ENCODE results near the gene TET1. TPM values are rescaled to one million over a fixed set of nuclear protein-coding genes. Genes with fewer than 3 reads are reported as not detected.

TET1 gene
- total RNA-seq, 1 donor from 2014 or later: 29.0 TPM

DNA sequence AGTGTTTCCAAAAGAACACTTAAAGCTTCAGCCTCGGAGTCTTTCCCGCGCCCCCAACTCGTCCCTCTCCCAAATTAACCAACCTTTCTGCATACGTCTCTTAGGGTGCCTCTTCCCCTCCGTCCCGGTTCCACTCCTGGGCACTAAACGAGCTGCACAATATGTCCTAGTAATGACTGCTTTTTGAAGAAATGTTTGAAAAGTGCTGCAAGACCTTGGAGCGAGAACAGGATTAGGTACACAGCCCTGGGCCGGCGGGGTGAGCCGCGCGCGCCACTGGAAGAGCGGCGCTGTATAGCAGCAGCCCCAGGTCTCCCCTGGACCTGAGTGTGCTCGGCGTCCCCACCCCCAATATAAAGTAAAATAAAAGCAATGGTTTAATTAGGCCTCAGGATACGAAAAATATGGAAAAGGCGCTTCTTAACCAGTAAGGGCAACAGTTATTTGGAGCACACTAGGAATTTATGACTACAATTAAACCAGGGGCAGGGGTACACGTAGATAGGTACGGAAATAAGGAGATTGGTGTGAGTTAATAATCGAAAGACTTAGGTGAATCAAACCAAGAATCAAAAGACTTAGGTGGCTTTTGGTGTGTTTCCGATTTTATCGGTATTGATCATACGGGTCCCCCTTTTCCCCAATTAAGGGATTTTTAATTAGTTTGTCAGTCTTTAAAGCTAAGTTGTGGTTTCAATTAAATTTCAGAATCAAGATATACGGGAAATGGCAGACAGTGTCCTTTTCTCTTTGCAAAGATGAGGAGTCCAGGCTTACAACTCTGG lies 1.9 kb downstream of the TET1 start:
- DNase-seq (ENCODE audit: extremely low spot score, unreplicated experiment): no peak
- Mint-ChIP-seq H3K4me3 (peak overlapping the region; percentile 95), H3K9me3 (no peaks in the 10 kb centered on the region), H3K4me1 (ENCODE audit: unreplicated experiment) (peaks cover 39% of the 10 kb centered on the region), H3K27me3 (peaks cover 3% of the 10 kb centered on the region), H3K36me3 (peaks cover 12% of the 10 kb centered on the region), H3K27ac (peak overlapping the region; percentile 79)
- TF ChIP-seq, protein P1, sequence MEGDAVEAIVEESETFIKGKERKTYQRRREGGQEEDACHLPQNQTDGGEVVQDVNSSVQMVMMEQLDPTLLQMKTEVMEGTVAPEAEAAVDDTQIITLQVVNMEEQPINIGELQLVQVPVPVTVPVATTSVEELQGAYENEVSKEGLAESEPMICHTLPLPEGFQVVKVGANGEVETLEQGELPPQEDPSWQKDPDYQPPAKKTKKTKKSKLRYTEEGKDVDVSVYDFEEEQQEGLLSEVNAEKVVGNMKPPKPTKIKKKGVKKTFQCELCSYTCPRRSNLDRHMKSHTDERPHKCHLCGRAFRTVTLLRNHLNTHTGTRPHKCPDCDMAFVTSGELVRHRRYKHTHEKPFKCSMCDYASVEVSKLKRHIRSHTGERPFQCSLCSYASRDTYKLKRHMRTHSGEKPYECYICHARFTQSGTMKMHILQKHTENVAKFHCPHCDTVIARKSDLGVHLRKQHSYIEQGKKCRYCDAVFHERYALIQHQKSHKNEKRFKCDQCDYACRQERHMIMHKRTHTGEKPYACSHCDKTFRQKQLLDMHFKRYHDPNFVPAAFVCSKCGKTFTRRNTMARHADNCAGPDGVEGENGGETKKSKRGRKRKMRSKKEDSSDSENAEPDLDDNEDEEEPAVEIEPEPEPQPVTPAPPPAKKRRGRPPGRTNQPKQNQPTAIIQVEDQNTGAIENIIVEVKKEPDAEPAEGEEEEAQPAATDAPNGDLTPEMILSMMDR (conservative IDR thresholded peaks at IDR 0.05): no peak

- no peaks in the 10 kb centered on the region for H3K9me3 Mint-ChIP-seq
- H3K27me3 Mint-ChIP-seq: peaks cover 3% of the 10 kb centered on the region
- peaks cover 39% of the 10 kb centered on the region for H3K4me1 Mint-ChIP-seq (ENCODE audit: unreplicated experiment)
- TF ChIP-seq, protein P1 (conservative IDR thresholded peaks at IDR 0.05): no peak
- DNase-seq (ENCODE audit: extremely low spot score, unreplicated experiment): no peak
- H3K36me3 Mint-ChIP-seq: peaks cover 13% of the 10 kb centered on the region
- peak overlapping the region; percentile 95 for H3K4me3 Mint-ChIP-seq
- H3K27ac Mint-ChIP-seq: peak overlapping the region; percentile 75
Measured at GRCh38 chr10:68562661-68563570, 2.8 kb downstream of the TET1 start.

DNA sequence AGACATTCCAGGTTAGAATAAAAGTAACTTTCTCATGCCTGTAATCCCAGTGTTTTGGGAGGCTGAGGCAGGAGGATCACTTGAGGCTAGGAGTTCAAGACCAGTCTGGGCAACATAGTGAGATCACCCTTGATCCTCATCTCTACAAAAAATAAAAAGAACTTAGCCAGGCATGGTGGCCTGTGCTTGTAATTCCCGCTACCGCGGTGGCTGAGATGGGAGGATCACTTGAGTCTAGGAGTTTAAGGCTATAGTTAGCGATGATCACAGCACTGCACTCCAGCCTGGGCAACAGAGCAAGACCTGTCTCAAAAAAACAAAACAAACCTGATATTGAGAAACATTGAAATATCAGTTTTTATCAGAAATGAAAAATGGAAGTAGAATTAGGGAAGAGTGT lies 4.6 kb downstream of the TET1 start:
- H3K4me3 Mint-ChIP-seq: no peak overlapping the region
- no peak for DNase-seq (ENCODE audit: extremely low spot score, unreplicated experiment)
- peaks cover 33% of the 10 kb centered on the region for H3K4me1 Mint-ChIP-seq (ENCODE audit: unreplicated experiment)
- peaks cover 2% of the 10 kb centered on the region for H3K27me3 Mint-ChIP-seq
- TF ChIP-seq, protein P1 (conservative IDR thresholded peaks at IDR 0.05): no peak
- peaks cover 13% of the 10 kb centered on the region for H3K36me3 Mint-ChIP-seq
- no peaks in the 10 kb centered on the region for H3K9me3 Mint-ChIP-seq
- no peak overlapping the region for H3K27ac Mint-ChIP-seq

DNA sequence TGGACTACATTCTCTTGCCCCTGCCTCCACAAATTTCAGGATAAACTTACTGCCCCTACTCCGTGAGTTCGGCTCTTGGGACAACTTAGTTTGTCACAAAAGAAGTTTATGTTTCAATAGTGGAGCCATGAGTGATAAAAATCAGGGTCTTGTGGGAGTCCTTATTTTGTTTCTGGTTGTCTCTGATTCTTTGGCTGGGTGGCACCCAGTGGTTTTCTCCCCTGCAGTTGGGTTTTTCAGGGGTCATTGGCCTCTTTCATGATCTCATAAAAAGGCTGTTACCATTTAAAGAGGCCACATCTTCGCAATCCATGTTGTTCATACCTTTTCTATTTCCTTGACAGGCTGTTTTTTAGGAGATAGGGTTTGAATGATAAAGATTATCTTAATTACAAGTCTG lies 5.5 kb downstream of the TET1 start:
- Mint-ChIP-seq H3K9me3 (no peaks in the 10 kb centered on the region), H3K27ac (no peak overlapping the region), H3K4me3 (no peak overlapping the region), H3K36me3 (peaks cover 13% of the 10 kb centered on the region), H3K27me3 (no peaks in the 10 kb centered on the region), H3K4me1 (ENCODE audit: unreplicated experiment) (peaks cover 30% of the 10 kb centered on the region)
- TF ChIP-seq, protein P1 (conservative IDR thresholded peaks at IDR 0.05): no peak
- no peak for DNase-seq (ENCODE audit: extremely low spot score, unreplicated experiment)

DNA sequence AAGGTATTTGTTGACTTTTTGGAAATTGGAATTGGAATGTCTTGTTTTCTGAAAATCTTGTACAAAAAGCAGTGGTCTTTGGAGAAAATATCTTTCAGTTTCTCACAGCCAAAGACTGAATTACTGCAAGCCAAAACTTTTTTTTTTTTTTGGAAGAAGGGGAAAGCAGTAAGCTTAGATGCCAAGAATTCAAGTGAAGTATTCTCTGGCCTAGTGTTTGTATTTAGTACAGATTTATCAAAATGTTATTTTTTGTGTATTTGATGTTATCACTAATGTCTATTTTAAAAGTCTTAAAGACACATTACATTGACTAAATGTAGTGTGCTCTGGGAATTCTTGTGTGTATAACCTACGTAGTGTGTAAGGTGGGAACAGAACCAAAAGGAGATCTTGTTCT lies 6.2 kb downstream of the TET1 start:
- peaks cover 13% of the 10 kb centered on the region for H3K36me3 Mint-ChIP-seq

More for the DNA sequence above, 6.2 kb downstream of the TET1 start:
- Mint-ChIP-seq H3K27me3 (no peaks in the 10 kb centered on the region), H3K9me3 (no peaks in the 10 kb centered on the region), H3K27ac (no peak overlapping the region), H3K4me3 (no peak overlapping the region), H3K4me1 (ENCODE audit: unreplicated experiment) (peaks cover 30% of the 10 kb centered on the region)
- no peak for DNase-seq (ENCODE audit: extremely low spot score, unreplicated experiment)
- TF ChIP-seq, protein P1 (conservative IDR thresholded peaks at IDR 0.05): no peak
